22Rv1 (cell line): ENCODE data around the gene HSPA2.

Experiments
- ZFX ChIP-seq: fragments of 450-650 bp; IDR thresholded peaks from 2 replicates; pipeline ENCODE4 v1.6.1; 2017; ENCODE audit warnings: antibody characterized with exemption, borderline replicate concordance
- TF ChIP-seq, protein P1 (sequence below): fragments of 450-650 bp; IDR thresholded peaks from 2 replicates; pipeline ENCODE4 v1.5.1; 2017; ENCODE audit warnings: mild to moderate bottlenecking

DNA sequence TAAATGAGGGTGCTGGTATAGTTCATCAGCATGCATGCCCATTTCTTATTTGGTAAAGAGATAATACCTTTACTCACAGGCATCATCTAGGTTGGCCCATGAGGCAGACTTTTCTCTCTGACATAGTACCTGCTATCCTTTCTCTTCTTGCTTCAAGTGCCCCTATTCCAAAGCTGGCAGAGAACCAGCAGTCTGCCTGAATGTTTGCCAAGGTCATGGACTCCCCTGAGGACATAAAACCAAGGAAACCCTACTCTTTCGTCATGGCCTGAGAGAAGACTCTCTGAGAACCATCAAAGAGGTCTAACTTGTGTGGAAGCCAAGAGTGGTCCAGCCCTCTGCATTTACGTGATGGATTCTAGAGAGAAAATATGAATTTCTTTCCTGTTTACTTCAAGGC, 21.1 kb downstream of the HSPA2 start:
- TF ChIP-seq, protein P1, sequence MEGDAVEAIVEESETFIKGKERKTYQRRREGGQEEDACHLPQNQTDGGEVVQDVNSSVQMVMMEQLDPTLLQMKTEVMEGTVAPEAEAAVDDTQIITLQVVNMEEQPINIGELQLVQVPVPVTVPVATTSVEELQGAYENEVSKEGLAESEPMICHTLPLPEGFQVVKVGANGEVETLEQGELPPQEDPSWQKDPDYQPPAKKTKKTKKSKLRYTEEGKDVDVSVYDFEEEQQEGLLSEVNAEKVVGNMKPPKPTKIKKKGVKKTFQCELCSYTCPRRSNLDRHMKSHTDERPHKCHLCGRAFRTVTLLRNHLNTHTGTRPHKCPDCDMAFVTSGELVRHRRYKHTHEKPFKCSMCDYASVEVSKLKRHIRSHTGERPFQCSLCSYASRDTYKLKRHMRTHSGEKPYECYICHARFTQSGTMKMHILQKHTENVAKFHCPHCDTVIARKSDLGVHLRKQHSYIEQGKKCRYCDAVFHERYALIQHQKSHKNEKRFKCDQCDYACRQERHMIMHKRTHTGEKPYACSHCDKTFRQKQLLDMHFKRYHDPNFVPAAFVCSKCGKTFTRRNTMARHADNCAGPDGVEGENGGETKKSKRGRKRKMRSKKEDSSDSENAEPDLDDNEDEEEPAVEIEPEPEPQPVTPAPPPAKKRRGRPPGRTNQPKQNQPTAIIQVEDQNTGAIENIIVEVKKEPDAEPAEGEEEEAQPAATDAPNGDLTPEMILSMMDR, result no peak
- TF ChIP-seq ZFX, result no peak
